Measurements from ENCODE around the gene SIM2. TPM values are rescaled to one million over a fixed set of nuclear protein-coding genes. Genes with fewer than 3 reads are reported as not detected.

SIM2 gene
- polyA plus RNA-seq, 1 experiment, result not detected

DNA sequence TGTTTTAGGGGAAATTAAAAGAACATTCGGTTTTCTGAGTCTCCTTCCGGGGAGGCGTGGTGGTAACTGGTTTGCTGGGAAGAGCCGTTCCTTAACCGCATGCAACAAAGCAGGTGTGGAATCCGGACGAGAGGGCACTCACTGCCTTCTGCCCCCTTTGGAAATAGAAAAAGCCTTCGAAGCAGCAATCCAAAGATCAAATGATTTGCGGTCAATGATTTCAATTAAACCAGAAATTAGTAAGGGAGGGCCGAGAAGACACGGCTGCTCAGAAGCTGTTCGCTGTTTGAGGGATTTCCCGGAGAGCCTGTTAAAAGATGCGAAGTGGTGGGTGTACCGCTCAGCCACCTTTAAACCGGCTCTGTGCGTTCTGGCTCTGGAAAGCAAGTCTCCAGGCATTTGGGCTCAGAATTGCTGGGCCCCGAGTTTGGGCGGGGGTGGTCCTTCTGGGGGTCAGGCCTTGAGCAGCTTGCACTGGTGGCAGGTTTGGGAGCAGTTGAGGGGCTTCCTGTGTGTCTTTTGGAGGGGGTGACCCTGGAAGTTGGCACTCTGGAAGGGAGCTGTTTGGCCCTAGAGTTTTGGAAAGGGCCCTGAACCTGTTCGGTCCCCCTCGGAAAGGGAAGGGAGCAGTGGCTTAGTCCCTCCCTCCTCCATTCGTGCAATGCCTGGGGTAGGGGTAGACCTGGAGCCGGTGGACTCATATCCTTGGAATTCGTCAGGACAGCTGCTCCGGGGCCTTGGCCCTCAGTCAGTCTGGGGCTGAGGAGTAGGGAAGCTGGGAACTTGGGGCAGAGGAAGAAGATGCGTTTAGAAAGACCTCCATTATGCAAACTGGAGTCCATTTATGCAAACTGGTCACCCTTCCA lies 3.1 kb downstream of the SIM2 start:
- TF ChIP-seq, protein P1, sequence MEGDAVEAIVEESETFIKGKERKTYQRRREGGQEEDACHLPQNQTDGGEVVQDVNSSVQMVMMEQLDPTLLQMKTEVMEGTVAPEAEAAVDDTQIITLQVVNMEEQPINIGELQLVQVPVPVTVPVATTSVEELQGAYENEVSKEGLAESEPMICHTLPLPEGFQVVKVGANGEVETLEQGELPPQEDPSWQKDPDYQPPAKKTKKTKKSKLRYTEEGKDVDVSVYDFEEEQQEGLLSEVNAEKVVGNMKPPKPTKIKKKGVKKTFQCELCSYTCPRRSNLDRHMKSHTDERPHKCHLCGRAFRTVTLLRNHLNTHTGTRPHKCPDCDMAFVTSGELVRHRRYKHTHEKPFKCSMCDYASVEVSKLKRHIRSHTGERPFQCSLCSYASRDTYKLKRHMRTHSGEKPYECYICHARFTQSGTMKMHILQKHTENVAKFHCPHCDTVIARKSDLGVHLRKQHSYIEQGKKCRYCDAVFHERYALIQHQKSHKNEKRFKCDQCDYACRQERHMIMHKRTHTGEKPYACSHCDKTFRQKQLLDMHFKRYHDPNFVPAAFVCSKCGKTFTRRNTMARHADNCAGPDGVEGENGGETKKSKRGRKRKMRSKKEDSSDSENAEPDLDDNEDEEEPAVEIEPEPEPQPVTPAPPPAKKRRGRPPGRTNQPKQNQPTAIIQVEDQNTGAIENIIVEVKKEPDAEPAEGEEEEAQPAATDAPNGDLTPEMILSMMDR (IDR thresholded peaks at IDR 0.05; ENCODE audit: insufficient read depth, low read depth, low read length), result no peak
- POLR2A ChIA-PET, result no interaction called here
- CTCF ChIA-PET, result no interaction called here
- Histone ChIP-seq H3K36me3 (ENCODE audit: control insufficient read depth, insufficient read depth, low read length) (no peaks in the 10 kb centered on the region), H3K4me3 (ENCODE audit: low read depth, low read length) (no peak overlapping the region), H3K27me3 (ENCODE audit: control insufficient read depth, insufficient read depth, low read length) (peaks cover 88% of the 10 kb centered on the region)
- no peak for DNase-seq (ENCODE audit: low read depth)

DNA sequence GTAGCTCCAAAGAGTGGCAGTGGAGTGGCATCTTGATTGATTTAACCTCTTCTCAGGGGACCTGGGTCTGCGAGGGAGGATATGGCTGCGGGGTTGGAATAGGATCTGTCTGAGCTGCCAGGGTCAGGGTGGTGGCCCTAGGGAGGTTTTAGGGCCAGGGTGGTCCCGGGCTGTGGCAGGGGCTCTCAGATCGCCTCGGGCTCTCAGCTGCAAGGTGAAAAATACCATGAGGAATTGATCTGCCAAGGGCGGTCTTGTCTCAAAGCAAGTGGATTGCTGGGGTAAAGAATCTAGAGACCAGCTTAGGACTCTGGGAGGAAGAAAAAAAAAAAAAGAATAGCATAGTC lies 3.7 kb downstream of the SIM2 start:
- CTCF ChIA-PET, result no interaction called here
- Histone ChIP-seq H3K36me3 (ENCODE audit: control insufficient read depth, insufficient read depth, low read length) (no peaks in the 10 kb centered on the region), H3K27me3 (ENCODE audit: control insufficient read depth, insufficient read depth, low read length) (peaks cover 88% of the 10 kb centered on the region), H3K4me3 (ENCODE audit: low read depth, low read length) (no peak overlapping the region)
- DNase-seq (ENCODE audit: low read depth), result no peak
- TF ChIP-seq, protein P1 (IDR thresholded peaks at IDR 0.05; ENCODE audit: insufficient read depth, low read depth, low read length), result no peak
- POLR2A ChIA-PET, result no interaction called here

DNA sequence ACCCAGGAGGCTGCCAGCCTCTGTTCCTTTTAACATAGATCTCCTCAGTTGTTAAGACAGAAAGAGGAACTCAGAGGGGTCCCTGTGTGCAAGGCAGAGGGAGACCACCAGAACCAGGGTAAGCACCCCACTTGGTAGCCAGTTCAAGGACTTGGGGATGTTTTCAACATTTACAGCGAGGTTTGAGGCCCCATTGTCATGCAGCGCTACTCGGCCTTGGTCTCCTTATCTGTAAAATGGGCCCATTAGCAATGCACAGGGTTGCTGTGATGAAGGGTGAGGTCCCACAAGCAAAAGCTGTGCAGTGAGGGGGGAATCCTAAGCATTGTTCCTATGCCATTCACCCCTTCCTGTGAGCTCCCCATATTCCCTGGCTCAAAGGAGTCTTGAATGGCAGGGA lies 4.2 kb downstream of the SIM2 start:
- TF ChIP-seq, protein P1 (IDR thresholded peaks at IDR 0.05; ENCODE audit: insufficient read depth, low read depth, low read length), result no peak
- no peak for DNase-seq (ENCODE audit: low read depth)
- peaks cover 84% of the 10 kb centered on the region for H3K27me3 ChIP-seq (ENCODE audit: control insufficient read depth, insufficient read depth, low read length)
- ChIA-PET POLR2A (no interaction called here), CTCF (interaction anchor here (0.6 kb wide), 1 partner anchor 10 kb away, joined by 4 read pairs; no protein-coding TSS in a partner anchor)
- no peaks in the 10 kb centered on the region for H3K36me3 ChIP-seq (ENCODE audit: control insufficient read depth, insufficient read depth, low read length)
- H3K4me3 ChIP-seq (ENCODE audit: low read depth, low read length), result no peak overlapping the region

DNA sequence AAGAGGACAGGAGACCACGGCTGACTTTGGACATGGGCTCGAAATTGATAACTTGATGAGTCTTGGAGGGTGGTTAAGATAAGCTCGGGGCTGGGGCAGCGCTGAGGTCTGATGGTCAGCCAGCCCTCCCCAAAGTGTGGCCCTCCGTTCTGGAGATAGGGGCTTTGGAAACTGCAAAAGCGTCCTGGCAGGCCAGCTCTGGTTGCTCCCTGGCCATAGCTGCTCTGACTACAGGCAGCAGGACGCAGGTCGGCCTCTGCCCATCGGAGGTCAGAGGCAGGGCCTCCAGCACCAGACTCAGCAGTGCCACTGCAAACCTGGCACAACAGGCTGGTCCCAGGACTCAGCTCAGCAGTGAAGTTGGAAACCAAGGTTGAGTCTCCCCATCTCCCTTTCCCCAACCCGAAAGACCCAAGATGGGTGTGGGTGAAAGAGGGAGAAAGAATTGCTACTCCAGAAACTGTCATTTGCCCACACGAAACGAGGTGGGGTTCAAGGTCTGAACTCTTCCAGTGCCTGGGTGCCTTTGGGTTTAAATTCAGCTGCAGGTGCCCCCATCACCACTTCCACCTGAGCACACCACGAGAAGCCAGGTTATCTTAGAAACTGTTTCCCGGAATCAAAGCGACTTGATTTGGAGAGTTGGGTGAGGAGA lies 4.8 kb downstream of the SIM2 start:
- H3K4me3 ChIP-seq (ENCODE audit: low read depth, low read length), result no peak overlapping the region
- H3K36me3 ChIP-seq (ENCODE audit: control insufficient read depth, insufficient read depth, low read length), result no peaks in the 10 kb centered on the region
- TF ChIP-seq, protein P1 (IDR thresholded peaks at IDR 0.05; ENCODE audit: insufficient read depth, low read depth, low read length), result no peak
- POLR2A ChIA-PET, result no interaction called here
- H3K27me3 ChIP-seq (ENCODE audit: control insufficient read depth, insufficient read depth, low read length), result peaks cover 84% of the 10 kb centered on the region
- CTCF ChIA-PET, result interaction anchor here (0.6 kb wide), 1 partner anchor 11 kb away, joined by 4 read pairs; no protein-coding TSS in a partner anchor
- DNase-seq (ENCODE audit: low read depth), result no peak

DNA sequence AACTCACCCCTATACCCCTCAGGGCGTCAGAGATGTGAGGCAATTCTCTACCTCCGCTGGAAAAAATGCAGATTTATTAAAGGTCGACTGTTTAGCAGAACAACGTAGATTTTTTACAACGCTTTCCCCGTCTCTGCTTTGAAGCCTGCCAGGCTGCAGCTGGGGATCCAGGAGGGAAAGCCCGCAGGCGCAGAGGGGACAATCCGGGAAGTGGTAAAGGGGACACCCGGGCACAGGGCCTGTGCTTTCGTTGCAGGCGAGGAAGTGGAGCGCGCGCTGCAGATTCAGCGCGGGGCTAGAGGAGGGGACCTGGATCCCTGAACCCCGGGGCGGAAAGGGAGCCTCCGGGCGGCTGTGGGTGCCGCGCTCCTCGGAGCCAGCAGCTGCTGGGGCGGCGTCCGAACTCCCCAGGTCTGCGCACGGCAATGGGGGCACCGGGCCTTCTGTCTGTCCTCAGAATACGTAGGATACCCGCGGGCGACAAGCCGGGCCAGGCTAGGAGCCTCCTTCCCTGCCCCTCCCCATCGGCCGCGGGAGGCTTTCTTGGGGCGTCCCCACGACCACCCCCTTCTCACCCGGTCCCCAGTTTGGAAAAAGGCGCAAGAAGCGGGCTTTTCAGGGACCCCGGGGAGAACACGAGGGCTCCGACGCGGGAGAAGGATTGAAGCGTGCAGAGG lies 5.5 kb downstream of the SIM2 start:
- POLR2A ChIA-PET, result no interaction called here
- Histone ChIP-seq H3K36me3 (ENCODE audit: control insufficient read depth, insufficient read depth, low read length) (no peaks in the 10 kb centered on the region), H3K4me3 (ENCODE audit: low read depth, low read length) (no peak overlapping the region), H3K27me3 (ENCODE audit: control insufficient read depth, insufficient read depth, low read length) (peaks cover 90% of the 10 kb centered on the region)
- no peak for DNase-seq (ENCODE audit: low read depth)
- CTCF ChIA-PET, result no interaction called here
- TF ChIP-seq, protein P1 (IDR thresholded peaks at IDR 0.05; ENCODE audit: insufficient read depth, low read depth, low read length), result no peak
